ENCODE measurements around the gene CKLF.

DNA sequence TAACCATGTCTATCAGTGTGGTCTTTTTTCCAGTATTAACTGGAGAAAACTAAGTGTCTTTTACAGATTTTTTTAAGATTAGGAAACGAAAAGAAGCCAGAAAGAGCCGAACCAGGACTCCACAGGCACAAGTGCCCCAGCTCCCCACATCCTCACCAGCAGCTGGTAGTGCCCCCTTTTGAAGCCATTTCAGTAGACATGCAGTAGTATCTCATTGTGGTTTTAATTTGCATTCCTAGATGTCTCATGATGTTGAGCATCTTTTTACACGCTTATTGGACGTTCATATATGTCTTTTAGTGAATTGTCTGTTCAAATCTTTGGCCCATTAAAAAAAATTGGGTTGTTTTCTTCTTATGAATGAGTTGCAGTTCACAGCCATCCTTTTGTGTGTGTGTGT lies 47.4 kb downstream of the CKLF start:
- TF ChIP-seq, protein P1, sequence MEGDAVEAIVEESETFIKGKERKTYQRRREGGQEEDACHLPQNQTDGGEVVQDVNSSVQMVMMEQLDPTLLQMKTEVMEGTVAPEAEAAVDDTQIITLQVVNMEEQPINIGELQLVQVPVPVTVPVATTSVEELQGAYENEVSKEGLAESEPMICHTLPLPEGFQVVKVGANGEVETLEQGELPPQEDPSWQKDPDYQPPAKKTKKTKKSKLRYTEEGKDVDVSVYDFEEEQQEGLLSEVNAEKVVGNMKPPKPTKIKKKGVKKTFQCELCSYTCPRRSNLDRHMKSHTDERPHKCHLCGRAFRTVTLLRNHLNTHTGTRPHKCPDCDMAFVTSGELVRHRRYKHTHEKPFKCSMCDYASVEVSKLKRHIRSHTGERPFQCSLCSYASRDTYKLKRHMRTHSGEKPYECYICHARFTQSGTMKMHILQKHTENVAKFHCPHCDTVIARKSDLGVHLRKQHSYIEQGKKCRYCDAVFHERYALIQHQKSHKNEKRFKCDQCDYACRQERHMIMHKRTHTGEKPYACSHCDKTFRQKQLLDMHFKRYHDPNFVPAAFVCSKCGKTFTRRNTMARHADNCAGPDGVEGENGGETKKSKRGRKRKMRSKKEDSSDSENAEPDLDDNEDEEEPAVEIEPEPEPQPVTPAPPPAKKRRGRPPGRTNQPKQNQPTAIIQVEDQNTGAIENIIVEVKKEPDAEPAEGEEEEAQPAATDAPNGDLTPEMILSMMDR (IDR thresholded peaks at IDR 0.05; ENCODE audit: low read depth, low read length, poor library complexity, severe bottlenecking), result peak; percentile 7
- TF ChIP-seq EZH2phosphoT487 (IDR thresholded peaks at IDR 0.05; ENCODE audit: borderline replicate concordance, low read length), result no peak
